ENCODE data around the gene AOX1.

Gene AOX1

DNA sequence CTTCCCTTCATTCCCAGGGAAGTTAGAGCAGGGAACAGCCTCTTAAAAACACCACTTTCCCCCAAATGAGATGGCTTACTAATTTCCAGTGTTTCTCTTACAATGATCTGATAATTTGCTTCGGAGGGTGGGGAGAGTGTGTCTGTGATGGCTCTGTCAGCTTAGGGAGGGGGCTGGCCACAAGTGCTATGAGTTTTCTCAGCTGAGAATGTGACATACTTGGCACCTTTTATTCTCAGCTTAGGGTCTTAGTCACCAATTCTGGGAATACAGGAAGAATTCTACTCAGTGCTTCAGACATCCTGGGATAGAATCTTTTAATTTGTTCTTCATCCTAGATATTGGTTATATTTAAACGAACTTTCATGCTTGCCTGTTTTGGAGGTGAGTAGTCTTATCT is 64.4 kb downstream of the AOX1 start:
- Histone ChIP-seq H3K4me3 (ENCODE audit: low read length) (no peak overlapping the region), H3K4me2 (ENCODE audit: low read length) (no peak overlapping the region), H3K79me2 (ENCODE audit: control insufficient read depth, low read length) (no peaks in the 10 kb centered on the region), H3K27ac (ENCODE audit: low read depth, low read length) (no peak overlapping the region), H3K27me3 (ENCODE audit: control insufficient read depth, low read length) (no peaks in the 10 kb centered on the region), H3F3A (ENCODE audit: control insufficient read depth, insufficient read depth) (no peaks in the 10 kb centered on the region), H4K20me1 (ENCODE audit: control insufficient read depth, insufficient read depth, low read depth, low read length) (no peaks in the 10 kb centered on the region), H3K4me1 (ENCODE audit: control insufficient read depth, low read length) (no peaks in the 10 kb centered on the region), H3K9me2 (replicated peaks; ENCODE audit: control insufficient read depth, low read length) (no peaks in the 10 kb centered on the region), H3K9me3 (ENCODE audit: control insufficient read depth, insufficient read depth, low read length) (no peaks in the 10 kb centered on the region), H3K36me3 (ENCODE audit: control insufficient read depth, low read length) (no peaks in the 10 kb centered on the region)
- TF ChIP-seq, protein P1, sequence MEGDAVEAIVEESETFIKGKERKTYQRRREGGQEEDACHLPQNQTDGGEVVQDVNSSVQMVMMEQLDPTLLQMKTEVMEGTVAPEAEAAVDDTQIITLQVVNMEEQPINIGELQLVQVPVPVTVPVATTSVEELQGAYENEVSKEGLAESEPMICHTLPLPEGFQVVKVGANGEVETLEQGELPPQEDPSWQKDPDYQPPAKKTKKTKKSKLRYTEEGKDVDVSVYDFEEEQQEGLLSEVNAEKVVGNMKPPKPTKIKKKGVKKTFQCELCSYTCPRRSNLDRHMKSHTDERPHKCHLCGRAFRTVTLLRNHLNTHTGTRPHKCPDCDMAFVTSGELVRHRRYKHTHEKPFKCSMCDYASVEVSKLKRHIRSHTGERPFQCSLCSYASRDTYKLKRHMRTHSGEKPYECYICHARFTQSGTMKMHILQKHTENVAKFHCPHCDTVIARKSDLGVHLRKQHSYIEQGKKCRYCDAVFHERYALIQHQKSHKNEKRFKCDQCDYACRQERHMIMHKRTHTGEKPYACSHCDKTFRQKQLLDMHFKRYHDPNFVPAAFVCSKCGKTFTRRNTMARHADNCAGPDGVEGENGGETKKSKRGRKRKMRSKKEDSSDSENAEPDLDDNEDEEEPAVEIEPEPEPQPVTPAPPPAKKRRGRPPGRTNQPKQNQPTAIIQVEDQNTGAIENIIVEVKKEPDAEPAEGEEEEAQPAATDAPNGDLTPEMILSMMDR (IDR thresholded peaks at IDR 0.05; ENCODE audit: low read depth, low read length, poor library complexity, severe bottlenecking), result no peak
- TF ChIP-seq EZH2phosphoT487 (IDR thresholded peaks at IDR 0.05; ENCODE audit: borderline replicate concordance, low read length), result no peak

DNA sequence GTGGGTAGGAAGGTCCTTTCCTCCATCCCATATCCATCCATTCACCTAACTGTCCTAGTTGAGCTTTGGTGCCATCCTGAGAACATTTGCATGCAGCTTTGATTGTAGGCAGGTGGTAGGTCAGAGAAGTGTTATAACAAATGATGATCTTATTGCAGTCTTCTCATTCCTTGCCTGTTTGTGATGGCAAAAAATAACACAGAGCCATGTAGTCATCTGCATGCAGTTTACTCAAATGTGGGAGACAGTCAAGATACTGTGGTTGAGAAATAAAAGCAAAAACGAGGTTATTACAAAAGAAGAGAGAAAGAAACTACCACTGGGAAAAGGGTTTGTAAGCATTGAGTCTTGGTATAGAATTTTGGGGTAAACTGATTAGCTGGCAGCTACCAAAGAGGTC is 66.3 kb downstream of the AOX1 start:
- no peaks in the 10 kb centered on the region for H3F3A ChIP-seq (ENCODE audit: control insufficient read depth, insufficient read depth)
- H3K4me3 ChIP-seq (ENCODE audit: low read length), result no peak overlapping the region
- H3K79me2 ChIP-seq (ENCODE audit: control insufficient read depth, low read length), result no peaks in the 10 kb centered on the region
- no peak for TF ChIP-seq EZH2phosphoT487 (IDR thresholded peaks at IDR 0.05; ENCODE audit: borderline replicate concordance, low read length)
- TF ChIP-seq, protein P1 (IDR thresholded peaks at IDR 0.05; ENCODE audit: low read depth, low read length, poor library complexity, severe bottlenecking), result no peak
- no peaks in the 10 kb centered on the region for H3K4me1 ChIP-seq (ENCODE audit: control insufficient read depth, low read length)
- no peaks in the 10 kb centered on the region for H4K20me1 ChIP-seq (ENCODE audit: control insufficient read depth, insufficient read depth, low read depth, low read length)
- H3K9me3 ChIP-seq (ENCODE audit: control insufficient read depth, insufficient read depth, low read length), result no peaks in the 10 kb centered on the region
- H3K27me3 ChIP-seq (ENCODE audit: control insufficient read depth, low read length), result no peaks in the 10 kb centered on the region
- H3K27ac ChIP-seq (ENCODE audit: low read depth, low read length), result no peak overlapping the region
- H3K4me2 ChIP-seq (ENCODE audit: low read length), result no peak overlapping the region
- no peaks in the 10 kb centered on the region for H3K9me2 ChIP-seq (replicated peaks; ENCODE audit: control insufficient read depth, low read length)
- H3K36me3 ChIP-seq (ENCODE audit: control insufficient read depth, low read length), result no peaks in the 10 kb centered on the region

DNA sequence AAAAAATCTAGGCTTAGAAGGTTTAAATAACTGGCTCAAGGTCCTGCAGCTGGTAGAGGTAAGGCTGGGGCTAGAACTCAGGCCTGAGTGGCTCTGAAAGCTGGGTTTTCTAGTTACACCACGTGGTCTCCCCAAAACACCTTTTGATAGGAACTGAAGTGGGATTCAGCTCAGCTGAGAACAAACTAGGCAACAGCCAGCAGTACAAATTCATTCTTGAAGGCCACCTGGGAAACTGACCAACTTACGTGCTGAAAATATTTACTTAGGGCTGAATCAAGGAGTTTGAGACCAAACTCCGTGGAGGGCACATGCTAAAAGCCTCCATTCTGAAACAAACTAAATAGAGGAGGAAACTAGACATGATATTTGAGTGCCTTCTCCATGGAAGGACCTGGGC is 67.2 kb downstream of the AOX1 start:
- Histone ChIP-seq H3K79me2 (ENCODE audit: control insufficient read depth, low read length) (no peaks in the 10 kb centered on the region), H3K9me3 (ENCODE audit: control insufficient read depth, insufficient read depth, low read length) (no peaks in the 10 kb centered on the region), H3K4me2 (ENCODE audit: low read length) (no peak overlapping the region), H3K9me2 (replicated peaks; ENCODE audit: control insufficient read depth, low read length) (no peaks in the 10 kb centered on the region), H4K20me1 (ENCODE audit: control insufficient read depth, insufficient read depth, low read depth, low read length) (no peaks in the 10 kb centered on the region), H3K4me1 (ENCODE audit: control insufficient read depth, low read length) (no peaks in the 10 kb centered on the region), H3K4me3 (ENCODE audit: low read length) (no peak overlapping the region), H3K36me3 (ENCODE audit: control insufficient read depth, low read length) (no peaks in the 10 kb centered on the region), H3F3A (ENCODE audit: control insufficient read depth, insufficient read depth) (no peaks in the 10 kb centered on the region), H3K27ac (ENCODE audit: low read depth, low read length) (no peak overlapping the region), H3K27me3 (ENCODE audit: control insufficient read depth, low read length) (no peaks in the 10 kb centered on the region)
- TF ChIP-seq, protein P1 (IDR thresholded peaks at IDR 0.05; ENCODE audit: low read depth, low read length, poor library complexity, severe bottlenecking), result no peak
- TF ChIP-seq EZH2phosphoT487 (IDR thresholded peaks at IDR 0.05; ENCODE audit: borderline replicate concordance, low read length), result no peak

DNA sequence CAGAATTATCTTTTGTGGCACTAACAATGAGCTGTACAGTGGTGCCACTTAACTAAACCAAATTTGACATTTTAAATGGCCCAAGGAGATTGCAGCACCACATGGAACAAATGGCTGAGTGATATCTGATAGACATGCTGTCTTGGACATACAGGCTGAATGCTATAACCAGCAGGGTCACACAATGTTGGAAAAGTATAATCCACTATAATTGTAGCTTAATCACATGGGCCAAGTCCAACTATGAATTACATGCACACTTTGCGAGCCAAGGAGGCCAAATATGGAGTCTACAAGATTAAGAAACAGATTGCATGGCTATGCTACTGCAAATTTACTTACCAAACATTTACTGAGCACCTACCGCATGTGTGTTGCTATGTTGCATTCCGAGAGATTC is 69.0 kb downstream of the AOX1 start:
- Histone ChIP-seq H3K4me2 (ENCODE audit: low read length) (no peak overlapping the region), H3K27ac (ENCODE audit: low read depth, low read length) (no peak overlapping the region), H3K36me3 (ENCODE audit: control insufficient read depth, low read length) (no peaks in the 10 kb centered on the region), H3F3A (ENCODE audit: control insufficient read depth, insufficient read depth) (no peaks in the 10 kb centered on the region), H3K79me2 (ENCODE audit: control insufficient read depth, low read length) (no peaks in the 10 kb centered on the region), H3K27me3 (ENCODE audit: control insufficient read depth, low read length) (no peaks in the 10 kb centered on the region), H3K9me2 (replicated peaks; ENCODE audit: control insufficient read depth, low read length) (no peaks in the 10 kb centered on the region), H3K4me1 (ENCODE audit: control insufficient read depth, low read length) (no peaks in the 10 kb centered on the region), H3K4me3 (ENCODE audit: low read length) (no peak overlapping the region), H3K9me3 (ENCODE audit: control insufficient read depth, insufficient read depth, low read length) (no peaks in the 10 kb centered on the region), H4K20me1 (ENCODE audit: control insufficient read depth, insufficient read depth, low read depth, low read length) (no peaks in the 10 kb centered on the region)
- TF ChIP-seq, protein P1 (IDR thresholded peaks at IDR 0.05; ENCODE audit: low read depth, low read length, poor library complexity, severe bottlenecking), result no peak
- no peak for TF ChIP-seq EZH2phosphoT487 (IDR thresholded peaks at IDR 0.05; ENCODE audit: borderline replicate concordance, low read length)
